Stimulated activated CD8-positive, alpha-beta memory T cell treated with anti-CD3 and anti-CD28 coated beads, Interleukin-4, amount 100 ng/mL, for 48 hours (primary cell): Measurements from ENCODE around the gene KCTD11.

Experiments
- DNase-seq: peaks from one replicate; pipeline ENCODE4 v3.0.0-alpha.2; 2020

KCTD11 gene

GRCh38 chr17:7380321-7380720, 28.4 kb downstream of the KCTD11 start:
- no peak for DNase-seq

GRCh38 chr17:7380855-7381683, 29.1 kb downstream of the KCTD11 start, which contains the start of gene TNK1:
TNK1 (plus strand) TSS chr17:7381089; CDS start chr17:7382927, 1,838 bp downstream.
- no peak for DNase-seq

GRCh38 chr17:7382901-7383300, 30.9 kb downstream of the KCTD11 start:
- no peak for DNase-seq

- DNase-seq: no peak
Measured at GRCh38 chr17:7383371-7383741, 31.4 kb downstream of the KCTD11 start.

GRCh38 chr17:7383742-7384488, 32.0 kb downstream of the KCTD11 start:
- peak; percentile 82 for DNase-seq

GRCh38 chr17:7384489-7385081, 32.6 kb downstream of the KCTD11 start:
- no peak for DNase-seq

GRCh38 chr17:7388856-7389255, 36.9 kb downstream of the KCTD11 start:
- no peak for DNase-seq

- no peak for DNase-seq
Measured at GRCh38 chr17:7389924-7390910, 38.3 kb downstream of the KCTD11 start.

- no peak for DNase-seq
Measured at GRCh38 chr17:7391307-7391706, 39.3 kb downstream of the KCTD11 start.

GRCh38 chr17:7392696-7393612, 41.0 kb downstream of the KCTD11 start:
- DNase-seq: no peak

- peak; percentile 56 for DNase-seq
Measured at GRCh38 chr17:7393613-7394451, 41.9 kb downstream of the KCTD11 start.

GRCh38 chr17:7394452-7395191, 42.7 kb downstream of the KCTD11 start, which contains the start of gene PLSCR3:
PLSCR3 (minus strand) TSS chr17:7394525; CDS start chr17:7394110, 415 bp downstream.
- peak; percentile 90 for DNase-seq

- DNase-seq: no peak
Measured at GRCh38 chr17:7396147-7396546, 44.2 kb downstream of the KCTD11 start.

- no peak for DNase-seq
Measured at GRCh38 chr17:7398612-7399011, 46.6 kb downstream of the KCTD11 start.

- DNase-seq: peak; percentile 57
Measured at GRCh38 chr17:7403043-7403726, 51.2 kb downstream of the KCTD11 start.

GRCh38 chr17:7403727-7403976, 51.7 kb downstream of the KCTD11 start:
- no peak for DNase-seq

GRCh38 chr17:7403977-7404736, 52.2 kb downstream of the KCTD11 start, which contains the start of gene TMEM256:
TMEM256 (minus strand) TSS chr17:7404097; CDS start chr17:7404084, 13 bp downstream.
- DNase-seq: peak; percentile 95
